NCI-H2227 (cell line): ENCODE data around the gene LIN54.
A peak's percentile ranks its signal among the peaks of the same experiment; 100 is the strongest.
"Not testable (repeated sequence)": the region's sequence is repeated elsewhere in the genome, so short reads cannot be mapped to it uniquely, and the experiment has no call there.

ENCODE experiments used
- DNase-seq: peaks from one replicate; lab custom pipeline; 2025; ENCODE audit not compliant: unreplicated experiment; lab: John Stamatoyannopoulos, UW

LIN54 gene

GRCh38 chr4:83010522-83011318 lies at the start of gene LIN54:
TSS of gene LIN54 (minus strand) at chr4:83010823. CDS start at chr4:82984844, 25,979 bp downstream.
- peak; percentile 55 for DNase-seq

- DNase-seq, result no peak
Measured at GRCh38 chr4:83054928-83055327, 44.3 kb upstream of the LIN54 start.

GRCh38 chr4:83048781-83049180 lies 38.2 kb upstream of the LIN54 start:
- DNase-seq, result not testable (repeated sequence)

GRCh38 chr4:83046693-83047473 lies 36.3 kb upstream of the LIN54 start:
- DNase-seq, result no peak

GRCh38 chr4:83043801-83044407 lies 33.3 kb upstream of the LIN54 start:
- DNase-seq, result no peak

GRCh38 chr4:83043157-83043556 lies 32.5 kb upstream of the LIN54 start:
- not testable (repeated sequence) for DNase-seq

- DNase-seq, result no peak
Measured at GRCh38 chr4:83040269-83040668, 29.6 kb upstream of the LIN54 start.

GRCh38 chr4:83036991-83037665 lies 26.5 kb upstream of the LIN54 start:
- DNase-seq, result no peak

- DNase-seq, result peak; percentile 98
Measured at GRCh38 chr4:83034630-83035494, 24.2 kb upstream of the LIN54 start, which contains the start of gene COPS4. TSS of gene COPS4 (plus strand) at chr4:83035183. CDS start at chr4:83035225, 42 bp downstream.

GRCh38 chr4:83029688-83030087 lies 19.1 kb upstream of the LIN54 start:
- DNase-seq, result no peak

GRCh38 chr4:83028976-83029375 lies 18.4 kb upstream of the LIN54 start:
- DNase-seq, result no peak

- no peak for DNase-seq
Measured at GRCh38 chr4:83025563-83025962, 14.9 kb upstream of the LIN54 start.

- no peak for DNase-seq
Measured at GRCh38 chr4:83024233-83024632, 13.6 kb upstream of the LIN54 start.

GRCh38 chr4:83023599-83023998 lies 13.0 kb upstream of the LIN54 start:
- DNase-seq, result not testable (repeated sequence)

GRCh38 chr4:83022724-83023450 lies 12.3 kb upstream of the LIN54 start:
- DNase-seq, result no peak

- DNase-seq, result no peak
Measured at GRCh38 chr4:83019794-83020494, 9.3 kb upstream of the LIN54 start.

- no peak for DNase-seq
Measured at GRCh38 chr4:83013902-83014301, 3.3 kb upstream of the LIN54 start.

- DNase-seq, result peak; percentile 35
Measured at GRCh38 chr4:83013420-83013867, 2.8 kb upstream of the LIN54 start.
